HepG2 (cell line): Measurements from ENCODE around the gene MTIF3. TPM values are rescaled to one million over a fixed set of nuclear protein-coding genes. Genes with fewer than 3 reads are reported as not detected.
A peak's percentile ranks its signal among the peaks of the same experiment; 100 is the strongest.

Source experiments
- AKAP8 ChIP-seq: sonication (generic); formaldehyde crosslinking; IDR thresholded peaks from 2 replicates; pipeline ENCODE4 v1.5.1; 2020; ENCODE audit warnings: mild to moderate bottlenecking, missing genetic modification reagents
- PHF20 ChIP-seq: sonication (generic); formaldehyde crosslinking; IDR thresholded peaks from 2 replicates; pipeline ENCODE4 v1.5.0; 2020; ENCODE audit warnings: mild to moderate bottlenecking, missing genetic modification reagents
- RORA ChIP-seq: sonication (generic); formaldehyde crosslinking; IDR thresholded peaks from 2 replicates; pipeline ENCODE4 v1.5.0; 2020; ENCODE audit warnings: mild to moderate bottlenecking, missing genetic modification reagents, moderate library complexity
- ZKSCAN1 ChIP-seq: fragments of 150-350 bp; IDR thresholded peaks from 2 replicates; pipeline ENCODE4 v1.6.1; 2014; ENCODE audit warnings: low read length
- ZNF138 ChIP-seq: sonication (generic); formaldehyde crosslinking; IDR thresholded peaks from 2 replicates; pipeline ENCODE4 v1.5.0; 2020; ENCODE audit warnings: mild to moderate bottlenecking, low read depth, missing genetic modification reagents
- ZNF44 ChIP-seq: sonication (generic); formaldehyde crosslinking; IDR thresholded peaks from 2 replicates; pipeline ENCODE4 v1.5.1; 2020; ENCODE audit warnings: mild to moderate bottlenecking, missing genetic modification reagents
- ZNF616 ChIP-seq: sonication (generic); formaldehyde crosslinking; IDR thresholded peaks from 2 replicates; pipeline ENCODE4 v1.5.0; 2020; ENCODE audit warnings: low read depth, mild to moderate bottlenecking, missing genetic modification reagents
- polyA plus RNA-seq, 8 experiments: library from polyadenylated mRNA; depleted of rRNA in 3 of 8; stranded (reverse) in 7 of 8; unstranded in 1 of 8; fragments of >200 nt; fragmentation: Illumina TruSeq in 4 of 8; extraction: Trizol in 4 of 8; gene quantifications; 2 replicates each; pipeline versions ENCODE4 v1.2.1 to v1.2.3, GENCODE V29; 2011 to 2016; ENCODE audit warnings: low read depth in 4 of 8, missing spikeins in 1 of 8, mixed read lengths in 1 of 8; ENCODE audit not compliant: insufficient read depth in 1 of 8
- total RNA-seq, 5 experiments: library from RNA; depleted of rRNA; stranded (reverse); fragments of >200 nt; fragmentation: Illumina TruSeq; extraction: Trizol; gene quantifications; 2 replicates each; pipeline ENCODE4 v1.2.3, GENCODE V29; 2016; ENCODE audit warnings: low read depth in 1 of 5
- TF ChIP-seq, protein P1 (sequence below): sonication (generic); formaldehyde crosslinking; IDR thresholded peaks from 2 replicates; pipeline ENCODE4 v1.4.0; 2020; ENCODE audit warnings: missing genetic modification reagents
- TF ChIP-seq, protein P2 (sequence below): sonication (generic); formaldehyde crosslinking; IDR thresholded peaks from 2 replicates; pipeline ENCODE4 v1.4.0; 2020; ENCODE audit warnings: missing genetic modification reagents, mild to moderate bottlenecking, borderline replicate concordance
- TF ChIP-seq, protein P3 (sequence below): sonication (generic); formaldehyde crosslinking; conservative IDR thresholded peaks from 2 replicates; pipeline ENCODE4 v1.4.0; 2020; ENCODE audit warnings: missing genetic modification reagents
- TF ChIP-seq, protein P4 (sequence below): sonication (generic); formaldehyde crosslinking; IDR thresholded peaks from 2 replicates; pipeline ENCODE4 v1.8.1; 2023; ENCODE audit warnings: mild to moderate bottlenecking, missing genetic modification reagents, borderline replicate concordance
- TF ChIP-seq, protein P5 (sequence below), 2 experiments: IDR thresholded peaks; 2 replicates each; pipeline ENCODE4 v1.6.1; 2011 to 2012; ENCODE audit warnings: low read length in 2 of 2, borderline replicate concordance in 1 of 2, low read depth in 1 of 2, mild to moderate bottlenecking in 1 of 2, moderate library complexity in 1 of 2

MTIF3 gene
- total and polyA plus RNA-seq, 2 of the 13 experiments (the other 11 are each of a cell fraction or from before 2014, with no cell fraction given) = 33.7 to 40.6 TPM

DNA sequence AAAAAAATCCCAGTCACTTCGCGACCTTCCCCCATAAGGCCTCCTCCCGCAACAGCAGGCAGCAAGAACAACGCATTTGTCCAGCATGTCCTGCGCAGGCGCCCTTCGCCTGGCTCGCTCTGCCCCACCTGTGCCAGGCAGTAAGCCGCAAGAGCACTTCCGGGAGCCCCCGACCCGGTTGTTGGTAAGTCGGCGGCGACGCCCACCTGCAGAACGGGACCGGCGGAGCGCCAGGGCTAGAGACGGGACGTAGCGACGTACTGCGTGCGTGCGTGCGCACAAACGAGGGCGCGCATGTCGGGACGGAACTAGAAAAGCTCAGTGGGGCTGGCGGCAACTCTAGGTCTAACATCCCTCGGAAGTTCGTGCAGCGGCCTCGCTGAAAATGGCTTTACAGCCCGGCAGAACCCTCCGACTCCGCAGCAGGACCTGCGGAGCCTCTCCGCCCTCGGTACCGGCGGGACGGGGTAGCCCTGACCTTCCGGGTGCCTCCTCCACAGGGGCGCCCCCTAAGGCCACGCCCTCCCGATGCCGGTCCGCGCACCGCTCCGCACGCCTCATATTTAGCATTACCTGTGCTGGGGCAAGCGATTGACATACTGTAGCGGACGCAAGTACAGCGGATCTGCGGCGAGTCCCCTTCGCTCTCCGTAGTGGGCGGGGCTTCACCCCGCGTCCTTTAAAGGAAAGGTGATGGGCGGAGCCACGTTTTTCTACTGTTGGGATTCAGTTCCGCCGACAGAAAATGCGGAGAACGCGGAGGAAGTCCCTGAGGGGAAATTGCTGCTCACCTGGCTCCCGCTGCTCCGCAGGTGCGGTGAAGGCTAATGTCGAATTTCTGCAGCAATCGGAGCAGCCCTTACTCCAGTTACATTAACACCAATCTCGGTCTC is at the start of gene MTIF3 (continued):
- TF ChIP-seq AKAP8 (CRISPR knock-in tag) (peak; percentile 83), ZNF44 (CRISPR knock-in tag) (peak; percentile 97), PHF20 (peak; percentile 83), ZNF616 (peak; percentile 52; the same call in 1 of the 2 replicates), ZNF138 (CRISPR knock-in tag) (0 out of 2 replicates have a peak, but pooled peaks have one; percentile 20), ZKSCAN1 (no peak), RORA (CRISPR knock-in tag) (no peak)
- TF ChIP-seq, protein P1, sequence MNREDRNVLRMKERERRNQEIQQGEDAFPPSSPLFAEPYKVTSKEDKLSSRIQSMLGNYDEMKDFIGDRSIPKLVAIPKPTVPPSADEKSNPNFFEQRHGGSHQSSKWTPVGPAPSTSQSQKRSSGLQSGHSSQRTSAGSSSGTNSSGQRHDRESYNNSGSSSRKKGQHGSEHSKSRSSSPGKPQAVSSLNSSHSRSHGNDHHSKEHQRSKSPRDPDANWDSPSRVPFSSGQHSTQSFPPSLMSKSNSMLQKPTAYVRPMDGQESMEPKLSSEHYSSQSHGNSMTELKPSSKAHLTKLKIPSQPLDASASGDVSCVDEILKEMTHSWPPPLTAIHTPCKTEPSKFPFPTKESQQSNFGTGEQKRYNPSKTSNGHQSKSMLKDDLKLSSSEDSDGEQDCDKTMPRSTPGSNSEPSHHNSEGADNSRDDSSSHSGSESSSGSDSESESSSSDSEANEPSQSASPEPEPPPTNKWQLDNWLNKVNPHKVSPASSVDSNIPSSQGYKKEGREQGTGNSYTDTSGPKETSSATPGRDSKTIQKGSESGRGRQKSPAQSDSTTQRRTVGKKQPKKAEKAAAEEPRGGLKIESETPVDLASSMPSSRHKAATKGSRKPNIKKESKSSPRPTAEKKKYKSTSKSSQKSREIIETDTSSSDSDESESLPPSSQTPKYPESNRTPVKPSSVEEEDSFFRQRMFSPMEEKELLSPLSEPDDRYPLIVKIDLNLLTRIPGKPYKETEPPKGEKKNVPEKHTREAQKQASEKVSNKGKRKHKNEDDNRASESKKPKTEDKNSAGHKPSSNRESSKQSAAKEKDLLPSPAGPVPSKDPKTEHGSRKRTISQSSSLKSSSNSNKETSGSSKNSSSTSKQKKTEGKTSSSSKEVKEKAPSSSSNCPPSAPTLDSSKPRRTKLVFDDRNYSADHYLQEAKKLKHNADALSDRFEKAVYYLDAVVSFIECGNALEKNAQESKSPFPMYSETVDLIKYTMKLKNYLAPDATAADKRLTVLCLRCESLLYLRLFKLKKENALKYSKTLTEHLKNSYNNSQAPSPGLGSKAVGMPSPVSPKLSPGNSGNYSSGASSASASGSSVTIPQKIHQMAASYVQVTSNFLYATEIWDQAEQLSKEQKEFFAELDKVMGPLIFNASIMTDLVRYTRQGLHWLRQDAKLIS (CRISPR knock-in tag) = no peak
- TF ChIP-seq, protein P2, sequence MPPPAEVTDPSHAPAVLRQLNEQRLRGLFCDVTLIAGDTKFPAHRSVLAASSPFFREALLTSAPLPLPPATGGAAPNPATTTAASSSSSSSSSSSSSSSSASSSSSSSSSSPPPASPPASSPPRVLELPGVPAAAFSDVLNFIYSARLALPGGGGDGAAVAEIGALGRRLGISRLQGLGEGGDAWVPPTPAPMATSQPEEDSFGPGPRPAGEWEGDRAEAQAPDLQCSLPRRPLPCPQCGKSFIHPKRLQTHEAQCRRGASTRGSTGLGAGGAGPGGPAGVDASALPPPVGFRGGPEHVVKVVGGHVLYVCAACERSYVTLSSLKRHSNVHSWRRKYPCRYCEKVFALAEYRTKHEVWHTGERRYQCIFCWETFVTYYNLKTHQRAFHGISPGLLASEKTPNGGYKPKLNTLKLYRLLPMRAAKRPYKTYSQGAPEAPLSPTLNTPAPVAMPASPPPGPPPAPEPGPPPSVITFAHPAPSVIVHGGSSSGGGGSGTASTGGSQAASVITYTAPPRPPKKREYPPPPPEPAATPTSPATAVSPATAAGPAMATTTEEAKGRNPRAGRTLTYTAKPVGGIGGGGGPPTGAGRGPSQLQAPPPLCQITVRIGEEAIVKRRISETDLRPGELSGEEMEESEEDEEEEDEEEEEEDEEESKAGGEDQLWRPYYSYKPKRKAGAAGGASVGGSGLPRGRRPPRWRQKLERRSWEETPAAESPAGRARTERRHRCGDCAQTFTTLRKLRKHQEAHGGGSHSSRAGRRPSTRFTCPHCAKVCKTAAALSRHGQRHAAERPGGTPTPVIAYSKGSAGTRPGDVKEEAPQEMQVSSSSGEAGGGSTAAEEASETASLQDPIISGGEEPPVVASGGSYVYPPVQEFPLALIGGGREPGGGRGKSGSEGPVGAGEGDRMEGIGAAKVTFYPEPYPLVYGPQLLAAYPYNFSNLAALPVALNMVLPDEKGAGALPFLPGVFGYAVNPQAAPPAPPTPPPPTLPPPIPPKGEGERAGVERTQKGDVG = no peak
- TF ChIP-seq, protein P3, sequence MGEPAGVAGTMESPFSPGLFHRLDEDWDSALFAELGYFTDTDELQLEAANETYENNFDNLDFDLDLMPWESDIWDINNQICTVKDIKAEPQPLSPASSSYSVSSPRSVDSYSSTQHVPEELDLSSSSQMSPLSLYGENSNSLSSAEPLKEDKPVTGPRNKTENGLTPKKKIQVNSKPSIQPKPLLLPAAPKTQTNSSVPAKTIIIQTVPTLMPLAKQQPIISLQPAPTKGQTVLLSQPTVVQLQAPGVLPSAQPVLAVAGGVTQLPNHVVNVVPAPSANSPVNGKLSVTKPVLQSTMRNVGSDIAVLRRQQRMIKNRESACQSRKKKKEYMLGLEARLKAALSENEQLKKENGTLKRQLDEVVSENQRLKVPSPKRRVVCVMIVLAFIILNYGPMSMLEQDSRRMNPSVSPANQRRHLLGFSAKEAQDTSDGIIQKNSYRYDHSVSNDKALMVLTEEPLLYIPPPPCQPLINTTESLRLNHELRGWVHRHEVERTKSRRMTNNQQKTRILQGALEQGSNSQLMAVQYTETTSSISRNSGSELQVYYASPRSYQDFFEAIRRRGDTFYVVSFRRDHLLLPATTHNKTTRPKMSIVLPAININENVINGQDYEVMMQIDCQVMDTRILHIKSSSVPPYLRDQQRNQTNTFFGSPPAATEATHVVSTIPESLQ (CRISPR knock-in tag) = no peak
- TF ChIP-seq, protein P4, sequence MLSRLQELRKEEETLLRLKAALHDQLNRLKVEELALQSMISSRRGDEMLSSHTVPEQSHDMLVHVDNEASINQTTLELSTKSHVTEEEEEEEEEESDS (CRISPR knock-in tag) = no peak
- TF ChIP-seq, protein P5, sequence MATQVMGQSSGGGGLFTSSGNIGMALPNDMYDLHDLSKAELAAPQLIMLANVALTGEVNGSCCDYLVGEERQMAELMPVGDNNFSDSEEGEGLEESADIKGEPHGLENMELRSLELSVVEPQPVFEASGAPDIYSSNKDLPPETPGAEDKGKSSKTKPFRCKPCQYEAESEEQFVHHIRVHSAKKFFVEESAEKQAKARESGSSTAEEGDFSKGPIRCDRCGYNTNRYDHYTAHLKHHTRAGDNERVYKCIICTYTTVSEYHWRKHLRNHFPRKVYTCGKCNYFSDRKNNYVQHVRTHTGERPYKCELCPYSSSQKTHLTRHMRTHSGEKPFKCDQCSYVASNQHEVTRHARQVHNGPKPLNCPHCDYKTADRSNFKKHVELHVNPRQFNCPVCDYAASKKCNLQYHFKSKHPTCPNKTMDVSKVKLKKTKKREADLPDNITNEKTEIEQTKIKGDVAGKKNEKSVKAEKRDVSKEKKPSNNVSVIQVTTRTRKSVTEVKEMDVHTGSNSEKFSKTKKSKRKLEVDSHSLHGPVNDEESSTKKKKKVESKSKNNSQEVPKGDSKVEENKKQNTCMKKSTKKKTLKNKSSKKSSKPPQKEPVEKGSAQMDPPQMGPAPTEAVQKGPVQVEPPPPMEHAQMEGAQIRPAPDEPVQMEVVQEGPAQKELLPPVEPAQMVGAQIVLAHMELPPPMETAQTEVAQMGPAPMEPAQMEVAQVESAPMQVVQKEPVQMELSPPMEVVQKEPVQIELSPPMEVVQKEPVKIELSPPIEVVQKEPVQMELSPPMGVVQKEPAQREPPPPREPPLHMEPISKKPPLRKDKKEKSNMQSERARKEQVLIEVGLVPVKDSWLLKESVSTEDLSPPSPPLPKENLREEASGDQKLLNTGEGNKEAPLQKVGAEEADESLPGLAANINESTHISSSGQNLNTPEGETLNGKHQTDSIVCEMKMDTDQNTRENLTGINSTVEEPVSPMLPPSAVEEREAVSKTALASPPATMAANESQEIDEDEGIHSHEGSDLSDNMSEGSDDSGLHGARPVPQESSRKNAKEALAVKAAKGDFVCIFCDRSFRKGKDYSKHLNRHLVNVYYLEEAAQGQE (IDR thresholded peaks at IDR 0.05; ENCODE audit: borderline replicate concordance in 1 of 2, low read depth in 1 of 2, low read length in 2 of 2) = peak in 1 of 2 experiments; percentile 57; a peak in 1 of 4 replicates
